ENCODE measurements around the gene SETX. TPM values are rescaled to one million over a fixed set of nuclear protein-coding genes. Genes with fewer than 3 reads are reported as not detected.
"Not testable (repeated sequence)": the region's sequence is repeated elsewhere in the genome, so short reads cannot be mapped to it uniquely, and the experiment has no call there.

Gene SETX
- total RNA-seq, 2 experiments from 2014 or later: 67.9 to 79.2 TPM

- POLR2A ChIA-PET: interaction anchor here (0.6 kb wide), 2 partner anchors 16 to 84 kb away, joined by 4 to 6 read pairs; no protein-coding TSS in a partner anchor
- not testable (repeated sequence) for H3K4me3 ChIP-seq (ENCODE audit: low read depth, low read length, poor library complexity, severe bottlenecking)
These were observed 84.9 kb downstream of the SETX start for GRCh38 chr9:132269704-132270516.

GRCh38 chr9:132268725-132269352 is 85.9 kb downstream of the SETX start:
- no peak overlapping the region for H3K4me2 ChIP-seq (ENCODE audit: low read length)
- H4K20me1 ChIP-seq (ENCODE audit: insufficient read depth, low read length): no peaks in the 10 kb centered on the region; the same call in 1 of the 2 replicates
- H3K27ac ChIP-seq (ENCODE audit: low read depth, low read length, poor library complexity, severe bottlenecking): peak overlapping the region; percentile 21
- H3K79me2 ChIP-seq (ENCODE audit: insufficient read depth, low read depth, low read length): no peaks in the 10 kb centered on the region
- no peaks in the 10 kb centered on the region for H3K4me1 ChIP-seq (ENCODE audit: insufficient read depth, low read length, poor library complexity, severe bottlenecking)
- no peaks in the 10 kb centered on the region for H3K9me2 ChIP-seq (ENCODE audit: insufficient read depth, low read length)
- peaks cover 92% of the 10 kb centered on the region for H3K36me3 ChIP-seq (ENCODE audit: insufficient read depth, low read length)
- H3K9me3 ChIP-seq (ENCODE audit: low read length): 0 out of 2 replicates have a peak, but pooled peaks cover 8% of the 10 kb centered on the region
- CTCF ChIA-PET (ENCODE audit: unreplicated experiment): interaction anchor here (0.5 kb wide), 1 partner anchor 142 kb away, joined by 3 read pairs; no protein-coding TSS in a partner anchor
- TF ChIP-seq CTCF (conservative IDR thresholded peaks at IDR 0.05; ENCODE audit: low read length) (peak; percentile 99), EZH2phosphoT487 (IDR thresholded peaks at IDR 0.05; ENCODE audit: borderline replicate concordance, low read depth, low read length) (no peak)
- no peak overlapping the region for H2AFZ ChIP-seq (ENCODE audit: low read length)
- intact Hi-C loops (cut with micrococcal nuclease; ENCODE audit: unreplicated experiment): loop anchor here (5.0 kb wide), 1 partner anchor 113 kb away; no protein-coding TSS in a partner anchor
- POLR2A ChIA-PET: interaction anchor here (0.6 kb wide), 2 partner anchors 22 to 560 kb away, joined by 3 read pairs; no protein-coding TSS in a partner anchor
- peak; percentile 70 for DNase-seq (ENCODE audit: low spot score)
- BruUV-seq (replicated peaks): no TSS peak
- no peak overlapping the region for H3K4me3 ChIP-seq (ENCODE audit: low read depth, low read length, poor library complexity, severe bottlenecking)

More at GRCh38 chr9:132269704-132270516, 84.9 kb downstream of the SETX start:
- H3K36me3 ChIP-seq (ENCODE audit: insufficient read depth, low read length): peaks cover 92% of the 10 kb centered on the region
- H3K9me2 ChIP-seq (ENCODE audit: insufficient read depth, low read length); H3K4me1 ChIP-seq (ENCODE audit: insufficient read depth, low read length, poor library complexity, severe bottlenecking); DNase-seq (ENCODE audit: low spot score); CTCF ChIA-PET (ENCODE audit: unreplicated experiment); H3K79me2 ChIP-seq (ENCODE audit: insufficient read depth, low read depth, low read length); H4K20me1 ChIP-seq (ENCODE audit: insufficient read depth, low read length); H2AFZ ChIP-seq (ENCODE audit: low read length); H3K4me2 ChIP-seq (ENCODE audit: low read length); BruUV-seq (replicated peaks); H3K9me3 ChIP-seq (ENCODE audit: low read length): not testable (repeated sequence)
- intact Hi-C loops (cut with micrococcal nuclease; ENCODE audit: unreplicated experiment): loop anchor here (5.0 kb wide), 1 partner anchor 112 kb away; no protein-coding TSS in a partner anchor
- H3K27ac ChIP-seq (ENCODE audit: low read depth, low read length, poor library complexity, severe bottlenecking): peak overlapping the region; percentile 37

GRCh38 chr9:132267660-132268059 is 87.1 kb downstream of the SETX start:
- Histone ChIP-seq H4K20me1 (ENCODE audit: insufficient read depth, low read length) (no peaks in the 10 kb centered on the region; the same call in 1 of the 2 replicates), H3K27ac (ENCODE audit: low read depth, low read length, poor library complexity, severe bottlenecking) (no peak overlapping the region), H3K4me2 (ENCODE audit: low read length) (no peak overlapping the region), H3K4me1 (ENCODE audit: insufficient read depth, low read length, poor library complexity, severe bottlenecking) (peaks cover 3% of the 10 kb centered on the region), H2AFZ (ENCODE audit: low read length) (no peak overlapping the region), H3K79me2 (ENCODE audit: insufficient read depth, low read depth, low read length) (no peaks in the 10 kb centered on the region), H3K4me3 (ENCODE audit: low read depth, low read length, poor library complexity, severe bottlenecking) (no peak overlapping the region), H3K9me2 (ENCODE audit: insufficient read depth, low read length) (no peaks in the 10 kb centered on the region), H3K9me3 (ENCODE audit: low read length) (0 out of 2 replicates have a peak, but pooled peaks cover 8% of the 10 kb centered on the region), H3K36me3 (ENCODE audit: insufficient read depth, low read length) (peaks cover 92% of the 10 kb centered on the region)
- DNase-seq (ENCODE audit: low spot score): no peak
- POLR2A ChIA-PET: interaction anchor here (0.6 kb wide), 1 partner anchor 894 kb away, joined by 3 read pairs; no protein-coding TSS in a partner anchor
- TF ChIP-seq CTCF (conservative IDR thresholded peaks at IDR 0.05; ENCODE audit: low read length): no peak
- no peak for TF ChIP-seq EZH2phosphoT487 (IDR thresholded peaks at IDR 0.05; ENCODE audit: borderline replicate concordance, low read depth, low read length)
- intact Hi-C loops (cut with micrococcal nuclease; ENCODE audit: unreplicated experiment): loop anchor here (5.0 kb wide), 1 partner anchor 115 kb away; no protein-coding TSS in a partner anchor
- no TSS peak for BruUV-seq (replicated peaks)
- CTCF ChIA-PET (ENCODE audit: unreplicated experiment): no interaction called here

All from OCI-LY7 (cell line).